Thoracic aorta (tissue), 2 donors: ENCODE data around the gene CFDP1. TPM values are rescaled to one million over a fixed set of nuclear protein-coding genes. Genes with fewer than 3 reads are reported as not detected.

Experiments used
- ATAC-seq: fragments of 150-250 bp; one replicate; pipeline ENCODE4 v1.8.0; 2017; ENCODE audit warnings: low read depth; ENCODE audit not compliant: insufficient number of reproducible peaks, low FRiP score
- DNase-seq: peaks from one replicate; pipeline ENCODE4 v3.0.0-alpha.2; 2020; ENCODE audit warnings: low spot score
- H3K27ac ChIP-seq, 2 donors: fragments of 200-600 bp; sonication (generic); 1 replicate in 1 of 2; 2 replicates in 1 of 2; pipeline ENCODE4 v1.5.1; 2016; ENCODE audit warnings: mild to moderate bottlenecking in 2 of 2, moderate library complexity in 2 of 2
- H3K27me3 ChIP-seq: fragments of 200-600 bp; sonication (generic); replicated peaks from 2 replicates; pipeline ENCODE4 v1.6.0; 2016; ENCODE audit warnings: mild to moderate bottlenecking; ENCODE audit not compliant: insufficient read depth
- H3K36me3 ChIP-seq: fragments of 200-600 bp; sonication (generic); one replicate; pipeline ENCODE4 v1.5.1; 2016
- H3K4me1 ChIP-seq, 2 donors: fragments of 200-600 bp; sonication (generic); 1 replicate in 1 of 2; 2 replicates in 1 of 2; pipeline versions ENCODE4 v1.5.1 to v1.6.0; 2016; ENCODE audit warnings: low read depth in 2 of 2, mild to moderate bottlenecking in 1 of 2; ENCODE audit not compliant: control insufficient read depth in 1 of 2
- H3K4me3 ChIP-seq: fragments of 200-600 bp; sonication (generic); 2 replicates; pipeline ENCODE4 v1.5.1; 2016; ENCODE audit warnings: mild to moderate bottlenecking
- H3K9me3 ChIP-seq: fragments of 200-600 bp; sonication (generic); 2 replicates; pipeline ENCODE4 v1.5.1; 2016
- CTCF ChIP-seq: fragments of 200-600 bp; sonication (generic); IDR thresholded peaks from one replicate; pipeline ENCODE4 v1.5.1; 2019; ENCODE audit warnings: antibody characterized with exemption
- total RNA-seq, 2 donors: library from RNA; depleted of rRNA; stranded (reverse); fragments of >200 nt; gene quantifications; one replicate each; pipeline versions ENCODE4 v1.1.0 to v1.2.3, GENCODE V29; 2016

CFDP1 gene
- total RNA-seq, 2 donors from 2014 or later = 31.1 to 84.7 TPM

- Histone ChIP-seq H3K27me3 (no peaks in the 10 kb centered on the region), H3K9me3 (no peaks in the 10 kb centered on the region), H3K4me1 (peaks cover 73 to 100% of the 10 kb centered on the region in 2 donors), H3K27ac (peak overlapping the region in 1 of 2 donors; percentile 96), H3K36me3 (no peaks in the 10 kb centered on the region), H3K4me3 (peak overlapping the region; percentile 55)
- no peak for ATAC-seq
- no peak for TF ChIP-seq CTCF
- DNase-seq = no peak
Measured at GRCh38 chr16:75257886-75258806, 175.2 kb downstream of the CFDP1 start.

GRCh38 chr16:75256696-75257343 is 176.5 kb downstream of the CFDP1 start:
- DNase-seq (peak; percentile 7), ATAC-seq (no peak)
- Histone ChIP-seq H3K4me3 (peak overlapping the region; percentile 55), H3K27ac (peak overlapping the region; percentile 96), H3K36me3 (no peaks in the 10 kb centered on the region), H3K27me3 (no peaks in the 10 kb centered on the region), H3K9me3 (no peaks in the 10 kb centered on the region), H3K4me1 (peaks cover 75 to 100% of the 10 kb centered on the region in 2 donors)
- no peak for TF ChIP-seq CTCF

GRCh38 chr16:75256059-75256571 is 177.2 kb downstream of the CFDP1 start:
- H3K4me3 ChIP-seq = peak overlapping the region; percentile 55
- DNase-seq = no peak
- peak overlapping the region; percentile 96 for H3K27ac ChIP-seq
- H3K36me3 ChIP-seq = no peaks in the 10 kb centered on the region
- H3K9me3 ChIP-seq = no peaks in the 10 kb centered on the region
- no peak for ATAC-seq
- no peaks in the 10 kb centered on the region for H3K27me3 ChIP-seq
- peaks cover 69 to 95% of the 10 kb centered on the region in 2 donors for H3K4me1 ChIP-seq
- no peak for TF ChIP-seq CTCF

GRCh38 chr16:75254359-75254837 is 178.9 kb downstream of the CFDP1 start:
- Histone ChIP-seq H3K27me3 (no peaks in the 10 kb centered on the region), H3K4me1 (peaks cover 73 to 86% of the 10 kb centered on the region in 2 donors), H3K36me3 (no peaks in the 10 kb centered on the region), H3K4me3 (peak overlapping the region; percentile 57), H3K27ac (peak overlapping the region; percentile 96), H3K9me3 (no peaks in the 10 kb centered on the region)
- ATAC-seq (no peak), DNase-seq (no peak)
- no peak for TF ChIP-seq CTCF
